ENCODE measurements around the gene CDHR1.

DNA sequence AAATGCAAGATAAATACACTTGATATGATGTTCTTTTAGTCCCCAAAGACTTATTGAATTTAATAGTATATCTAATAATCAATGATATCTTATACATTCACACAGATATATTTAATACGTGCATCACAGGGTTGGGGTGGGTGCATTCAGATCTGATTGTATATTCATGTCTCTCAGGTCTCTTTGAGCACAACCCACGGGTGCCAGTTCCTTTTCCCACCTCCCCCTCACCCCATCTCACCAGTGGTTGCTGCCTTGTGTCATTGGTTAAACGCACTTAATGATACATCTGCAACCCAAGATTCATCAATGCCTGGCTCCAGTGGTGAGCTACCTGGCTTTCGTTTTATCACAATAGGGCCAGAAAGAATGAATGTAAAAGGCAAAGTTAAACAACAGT, 40.8 kb downstream of the CDHR1 start:
- TF ChIP-seq POLR2AphosphoS5 (IDR thresholded peaks at IDR 0.05) = no peak
- TF ChIP-seq CTCF (IDR thresholded peaks at IDR 0.05 in 8 of 11, conservative IDR thresholded peaks at IDR 0.05 in 3 of 11) = no peak

Data from spleen (tissue), 7 donors.